H1 (cell line): Measurements from ENCODE around the gene LEO1. TPM values are rescaled to one million over a fixed set of nuclear protein-coding genes. Genes with fewer than 3 reads are reported as not detected.

Experiments used
- CTCF ChIA-PET: fragments of 300-600 bp; sonication (Branson Sonifier 250); formaldehyde crosslinking; loops from one replicate; lab custom pipeline; 2021; ENCODE audit not compliant: partially characterized antibody; lab: Charles Lee
- POLR2A ChIA-PET: fragments of 300-600 bp; sonication (Branson Sonifier 250); formaldehyde crosslinking; loops from one replicate; lab custom pipeline; 2021; ENCODE audit warnings: inconsistent platforms; ENCODE audit not compliant: partially characterized antibody; lab: Charles Lee
- DNase-seq, 2 experiments: peaks; one replicate each; pipeline versions ENCODE4 v3.0.0 to v3.0.0-alpha.2; 2010 to 2022; ENCODE audit warnings: low spot score in 2 of 2, low read depth in 1 of 2, mixed read lengths in 1 of 2
- FAIRE-seq: peaks from 2 replicates; lab custom pipeline; 2011; peaks lifted over from hg19 to GRCh38; lab: Jason Lieb, UNC
- H2AFZ ChIP-seq: 2 replicates; pipeline ENCODE4 v1.8.1; 2012; ENCODE audit warnings: low read length, inconsistent platforms
- H2AK5ac ChIP-seq: 2 replicates; pipeline ENCODE4 v1.6.1; 2013; ENCODE audit warnings: low read depth, low read length
- H2BK120ac ChIP-seq: replicated peaks from 2 replicates; pipeline ENCODE3; 2013; ENCODE audit warnings: low read depth, low read length, inconsistent platforms
- H2BK12ac ChIP-seq: 2 replicates; pipeline ENCODE4 v1.6.1; 2013; ENCODE audit warnings: low read depth, low read length
- H2BK15ac ChIP-seq: 2 replicates; pipeline ENCODE4 v1.6.1; 2013; ENCODE audit warnings: low read length
- H2BK20ac ChIP-seq: 2 replicates; pipeline ENCODE4 v1.6.1; 2013; ENCODE audit warnings: low read length
- H2BK5ac ChIP-seq: 2 replicates; pipeline ENCODE4 v1.6.1; 2013; ENCODE audit warnings: low read depth, low read length
- H3K14ac ChIP-seq: 2 replicates; pipeline ENCODE4 v1.6.1; 2013; ENCODE audit warnings: inconsistent platforms; ENCODE audit not compliant: insufficient read length
- H3K18ac ChIP-seq: 2 replicates; pipeline ENCODE4 v1.6.1; 2013; ENCODE audit warnings: low read length; ENCODE audit errors: extremely low read depth
- H3K23ac ChIP-seq: 2 replicates; pipeline ENCODE4 v1.6.1; 2013; ENCODE audit warnings: inconsistent platforms; ENCODE audit not compliant: insufficient read length
- H3K23me2 ChIP-seq: 2 replicates; pipeline ENCODE4 v1.6.1; 2013; ENCODE audit warnings: low read depth, low read length
- H3K27ac ChIP-seq: 2 replicates; pipeline ENCODE4 v1.6.1; 2011; ENCODE audit warnings: low read depth, low read length, inconsistent platforms
- H3K27me3 ChIP-seq, 4 experiments: replicated peaks in 1 of 4; 1 replicate in 1 of 4; 2 replicates in 3 of 4; pipeline versions ENCODE4 v1.6.1 to v1.8.1; 2011 to 2013; ENCODE audit warnings: low read length in 3 of 4, mild to moderate bottlenecking in 3 of 4, inconsistent platforms in 2 of 4, mixed read lengths in 2 of 4, moderate library complexity in 1 of 4; ENCODE audit not compliant: control insufficient read depth in 3 of 4, insufficient read depth in 3 of 4; ENCODE audit errors: extremely low read depth in 1 of 4
- H3K36me3 ChIP-seq, 4 experiments: 2 replicates each; pipeline versions ENCODE4 v1.6.1 to v1.8.1; 2011 to 2013; ENCODE audit warnings: mild to moderate bottlenecking in 4 of 4, low read length in 3 of 4, moderate library complexity in 2 of 4, control low read depth in 1 of 4, inconsistent platforms in 1 of 4; ENCODE audit not compliant: insufficient read depth in 4 of 4, control insufficient read depth in 2 of 4
- H3K4ac ChIP-seq: replicated peaks from 2 replicates; pipeline ENCODE3; 2013; ENCODE audit warnings: low read length, low read depth, mixed read lengths, inconsistent platforms; ENCODE audit not compliant: insufficient read length
- H3K4me1 ChIP-seq, 4 experiments: replicated peaks in 1 of 4; 1 replicate in 1 of 4; 2 replicates in 3 of 4; pipeline versions ENCODE4 v1.6.1 to v1.8.1; 2011 to 2013; ENCODE audit warnings: low read length in 3 of 4, inconsistent platforms in 2 of 4, mixed read lengths in 1 of 4; ENCODE audit not compliant: insufficient read depth in 4 of 4, control insufficient read depth in 3 of 4
- H3K4me2 ChIP-seq, 2 experiments: 2 replicates each; pipeline versions ENCODE4 v1.6.1 to v1.8.1; 2011 to 2013; ENCODE audit warnings: low read depth in 2 of 2, low read length in 2 of 2, control low read depth in 1 of 2, inconsistent platforms in 1 of 2, mild to moderate bottlenecking in 1 of 2; ENCODE audit not compliant: insufficient read depth in 1 of 2
- H3K4me3 ChIP-seq, 4 experiments: fragments of 200-600, 300-600 bp in 1 of 4; sonication (generic), shearing (Covaris generic), sonication (Bioruptor Twin) in 1 of 4; 2 replicates each; pipeline versions ENCODE4 v1.5.1 to v1.8.1; 2011 to 2016; ENCODE audit warnings: low read length in 4 of 4, low read depth in 3 of 4, control low read depth in 2 of 4, inconsistent platforms in 2 of 4, mild to moderate bottlenecking in 2 of 4, mixed read lengths in 1 of 4, moderate library complexity in 1 of 4; ENCODE audit not compliant: insufficient read depth in 2 of 4; ENCODE audit errors: extremely low read depth in 1 of 4
- H3K56ac ChIP-seq: replicated peaks from 2 replicates; pipeline ENCODE3; 2013; ENCODE audit warnings: low read depth, mild to moderate bottlenecking, mixed read lengths, low read length, inconsistent platforms; ENCODE audit not compliant: insufficient read length
- H3K79me1 ChIP-seq: 2 replicates; pipeline ENCODE4 v1.6.1; 2013; ENCODE audit warnings: low read depth, low read length, control low read depth
- H3K79me2 ChIP-seq, 2 experiments: 2 replicates each; pipeline versions ENCODE4 v1.6.1 to v1.8.1; 2012 to 2013; ENCODE audit warnings: low read length in 2 of 2, mild to moderate bottlenecking in 2 of 2, inconsistent platforms in 1 of 2; ENCODE audit not compliant: insufficient read depth in 2 of 2, control insufficient read depth in 1 of 2
- H3K9ac ChIP-seq, 4 experiments: replicated peaks in 1 of 4; 1 replicate in 1 of 4; 2 replicates in 3 of 4; pipeline versions ENCODE4 v1.6.1 to v1.8.1; 2011 to 2013; ENCODE audit warnings: low read depth in 3 of 4, low read length in 3 of 4, control low read depth in 2 of 4, mild to moderate bottlenecking in 2 of 4, moderate library complexity in 2 of 4, inconsistent platforms in 1 of 4; ENCODE audit errors: extremely low read depth in 1 of 4
- H3K9me3 ChIP-seq, 2 experiments: 2 replicates each; pipeline versions ENCODE4 v1.6.1 to v1.8.1; 2012 to 2013; ENCODE audit warnings: mild to moderate bottlenecking in 2 of 2, moderate library complexity in 2 of 2, control low read depth in 1 of 2, inconsistent platforms in 1 of 2, low read depth in 1 of 2, low read length in 1 of 2, mixed read lengths in 1 of 2; ENCODE audit not compliant: insufficient read depth in 2 of 2
- H4K20me1 ChIP-seq, 2 experiments: replicated peaks in 1 of 2; 2 replicates each; pipeline versions ENCODE3 to v1.8.1; 2011 to 2013; ENCODE audit warnings: inconsistent platforms in 2 of 2, low read length in 2 of 2, mild to moderate bottlenecking in 1 of 2; ENCODE audit not compliant: insufficient read depth in 2 of 2, control insufficient read depth in 1 of 2
- H4K5ac ChIP-seq: 2 replicates; pipeline ENCODE4 v1.6.1; 2013; ENCODE audit warnings: low read length, low read depth, mixed read lengths, inconsistent platforms; ENCODE audit not compliant: insufficient read length
- H4K8ac ChIP-seq: 2 replicates; pipeline ENCODE4 v1.8.0; 2013; ENCODE audit warnings: mild to moderate bottlenecking, moderate library complexity, low read length, inconsistent platforms; ENCODE audit not compliant: insufficient read depth; ENCODE audit errors: extremely low read depth
- H4K91ac ChIP-seq: replicated peaks from 2 replicates; pipeline ENCODE3; 2013; ENCODE audit warnings: low read length, mixed read lengths, inconsistent platforms; ENCODE audit not compliant: insufficient read length
- CBX8 ChIP-seq: fragments of 300-800, 300-1000 bp; sonication (generic); IDR thresholded peaks from 2 replicates; pipeline ENCODE4 v1.7.1; 2016; ENCODE audit warnings: low read depth, low read length, borderline replicate concordance
- CHD2 ChIP-seq: IDR thresholded peaks from 2 replicates; pipeline ENCODE4 v1.6.1; 2012; ENCODE audit warnings: low read length, improper control_type of control experiment
- E2F6 ChIP-seq: IDR thresholded peaks from 2 replicates; pipeline ENCODE4 v1.6.1; 2012; ENCODE audit warnings: inconsistent platforms
- FOSL1 ChIP-seq: IDR thresholded peaks from 2 replicates; pipeline ENCODE4 v1.6.1; 2011; ENCODE audit warnings: mild to moderate bottlenecking, low read depth, low read length, moderate library complexity; ENCODE audit not compliant: insufficient read depth
- KDM1A ChIP-seq: fragments of 200-600, 300-600 bp; sonication (generic); IDR thresholded peaks from 2 replicates; pipeline ENCODE4 v1.7.1; 2016; ENCODE audit warnings: mild to moderate bottlenecking, low read length, borderline replicate concordance
- MAX ChIP-seq: IDR thresholded peaks from 2 replicates; pipeline ENCODE4 v1.6.1; 2012; ENCODE audit warnings: inconsistent platforms
- NANOG ChIP-seq: IDR thresholded peaks from 2 replicates; pipeline ENCODE4 v1.6.1; 2011; ENCODE audit warnings: low read length, low read depth, mild to moderate bottlenecking, inconsistent platforms; ENCODE audit not compliant: insufficient read depth, poor library complexity, severe bottlenecking
- RFX5 ChIP-seq: IDR thresholded peaks from 2 replicates; pipeline ENCODE4 v1.6.1; 2011; ENCODE audit warnings: low read depth, low read length, improper control_type of control experiment, borderline replicate concordance
- SIRT6 ChIP-seq: IDR thresholded peaks from one replicate; pipeline ENCODE4 v1.7.1; 2012; ENCODE audit warnings: low read length, inconsistent platforms
- SRF ChIP-seq: IDR thresholded peaks from 2 replicates; pipeline ENCODE4 v1.6.1; 2011; ENCODE audit warnings: mild to moderate bottlenecking, low read depth, low read length, moderate library complexity
- SUZ12 ChIP-seq: fragments of 200-600 bp; sonication (generic); IDR thresholded peaks from 2 replicates; pipeline ENCODE4 v1.6.1; 2012; ENCODE audit warnings: mild to moderate bottlenecking, inconsistent platforms, low read length, moderate library complexity, mixed read lengths
- YY1 ChIP-seq: IDR thresholded peaks from 2 replicates; pipeline ENCODE4 v1.6.1; 2011; ENCODE audit warnings: low read depth, mild to moderate bottlenecking, low read length
- WGBS, 2 experiments: shearing (Covaris generic) in 1 of 2; methylation state at CpG; one replicate each; pipeline versions ENCODE4 v1.1.6 to v1.1.7; 2013 to 2015; ENCODE audit warnings: low lambda C conversion rate in 2 of 2, mixed read lengths in 2 of 2, inconsistent platforms in 1 of 2, low coverage in 1 of 2, missing lambda C conversion rate in 1 of 2; ENCODE audit not compliant: insufficient replicate concordance in 2 of 2, insufficient coverage in 1 of 2, insufficient read length in 1 of 2; ENCODE audit errors: extremely low coverage in 1 of 2, missing lambda C conversion rate in 1 of 2; 5-methylcytosine and 5-hydroxymethylcytosine counted together
- polyA plus RNA-seq, 7 experiments: library from polyadenylated mRNA; depleted of rRNA in 3 of 7; stranded (reverse) in 5 of 7; unstranded in 2 of 7; fragments of >200 nt in 5 of 7; fragments of 200-250 nt in 2 of 7; gene quantifications; 1 replicate in 5 of 7; 2 replicates in 1 of 7; 4 replicates in 1 of 7; pipeline versions ENCODE4 v1.2.1 to v1.2.3, GENCODE V29; 2011 to 2013; ENCODE audit warnings: missing spikeins in 2 of 7, mixed read lengths in 2 of 7
- total RNA-seq: library from RNA; stranded (reverse); fragmentation: NEBNext Ultra II Directional; extraction: Animal tissue kit (Norgen Biotek cat#: 25700); gene quantifications from 2 replicates; pipeline ENCODE4 v1.2.1, GENCODE V29; 2021

Gene LEO1
- total and polyA plus RNA-seq, 2 of the 8 experiments (the other 6 are each of a cell fraction or from before 2014, with no cell fraction given) = 1.6 to 27.4 TPM

- H4K8ac ChIP-seq = no peak overlapping the region
- no peak overlapping the region for H3K27ac ChIP-seq
- FAIRE-seq (no peak), DNase-seq (no peak)
- H3K27me3 ChIP-seq = no peaks in the 10 kb centered on the region
- no peaks in the 10 kb centered on the region for H3K79me2 ChIP-seq
- no peak overlapping the region for H3K9ac ChIP-seq
- no peak overlapping the region for H3K4ac ChIP-seq
- H3K4me2 ChIP-seq = no peak overlapping the region
- no peak overlapping the region for H3K23ac ChIP-seq
- no peak overlapping the region for H2BK120ac ChIP-seq
- no peak overlapping the region for H3K18ac ChIP-seq
- H3K23me2 ChIP-seq = no peaks in the 10 kb centered on the region
- H2BK12ac ChIP-seq = no peak overlapping the region
- no peak overlapping the region for H4K5ac ChIP-seq
- H2BK20ac ChIP-seq = no peak overlapping the region
- H3K4me3 ChIP-seq = no peak overlapping the region
- H2BK5ac ChIP-seq = no peak overlapping the region
- WGBS, 2 experiments = 84% methylated on average over 2 of the region's 2 CpGs; no CpG with 5 or more reads in 1 of the 2 experiments
- H3K14ac ChIP-seq = no peak overlapping the region
- H2AK5ac ChIP-seq = no peak overlapping the region
- H3K4me1 ChIP-seq = no peaks in the 10 kb centered on the region
- H2AFZ ChIP-seq = no peak overlapping the region
- no peaks in the 10 kb centered on the region for H3K79me1 ChIP-seq
- H4K91ac ChIP-seq = no peak overlapping the region
- CTCF ChIA-PET = interaction anchor here (0.9 to 1.3 kb wide), 2 partner anchors 28 to 76 kb away, joined by 3 read pairs; no protein-coding TSS in a partner anchor
- no peaks in the 10 kb centered on the region for H3K9me3 ChIP-seq
- POLR2A ChIA-PET = no interaction called here
- H2BK15ac ChIP-seq = no peak overlapping the region
- H3K36me3 ChIP-seq = no peaks in the 10 kb centered on the region
- H3K56ac ChIP-seq = no peak overlapping the region
- H4K20me1 ChIP-seq = no peaks in the 10 kb centered on the region
- TF ChIP-seq CBX8 (no peak), SRF (no peak), FOSL1 (no peak), CHD2 (no peak), SIRT6 (no peak), NANOG (no peak), SUZ12 (no peak), MAX (no peak), KDM1A (no peak), E2F6 (no peak), RFX5 (no peak), YY1 (no peak)
Observed at GRCh38 chr15:52012210-52012609, 40.6 kb upstream of the LEO1 start.
